H1 (cell line): Measurements from ENCODE around the gene TIMM21. TPM values are rescaled to one million over a fixed set of nuclear protein-coding genes. Genes with fewer than 3 reads are reported as not detected.

ENCODE experiments used
- CHD7 ChIP-seq: fragments of 300-600 bp; sonication (generic); IDR thresholded peaks from 2 replicates; pipeline ENCODE4 v1.7.1; 2012; ENCODE audit warnings: low read length, moderate library complexity, mild to moderate bottlenecking, inconsistent platforms; ENCODE audit not compliant: insufficient replicate concordance
- EZH2 ChIP-seq: fragments of 200-600 bp; sonication (generic); IDR thresholded peaks from 2 replicates; pipeline ENCODE4 v1.7.1; 2012; ENCODE audit warnings: low read depth, mild to moderate bottlenecking, moderate library complexity, low read length, inconsistent platforms; ENCODE audit not compliant: severe bottlenecking
- POLR2AphosphoS5 ChIP-seq: IDR thresholded peaks from 2 replicates; pipeline ENCODE4 v1.6.1; 2011; ENCODE audit warnings: low read depth, low read length
- RBBP5 ChIP-seq: IDR thresholded peaks from 2 replicates; pipeline ENCODE4 v1.7.1; 2012; ENCODE audit warnings: low read depth, mild to moderate bottlenecking, inconsistent platforms, low read length, moderate library complexity, borderline replicate concordance
- RFX5 ChIP-seq: IDR thresholded peaks from 2 replicates; pipeline ENCODE4 v1.6.1; 2011; ENCODE audit warnings: low read depth, low read length, improper control_type of control experiment, borderline replicate concordance
- SP2 ChIP-seq: IDR thresholded peaks from 2 replicates; pipeline ENCODE4 v1.6.1; 2012; ENCODE audit warnings: mild to moderate bottlenecking, low read length, inconsistent platforms
- TBP ChIP-seq: IDR thresholded peaks from 2 replicates; pipeline ENCODE4 v1.6.1; 2011; ENCODE audit warnings: low read depth, low read length, improper control_type of control experiment
- TEAD4 ChIP-seq: IDR thresholded peaks from 2 replicates; pipeline ENCODE4 v1.6.1; 2012; ENCODE audit warnings: low read depth, low read length, inconsistent platforms, mixed read lengths
- polyA plus RNA-seq, 7 experiments: library from polyadenylated mRNA; depleted of rRNA in 3 of 7; stranded (reverse) in 5 of 7; unstranded in 2 of 7; fragments of >200 nt in 5 of 7; fragments of 200-250 nt in 2 of 7; gene quantifications; 1 replicate in 5 of 7; 2 replicates in 1 of 7; 4 replicates in 1 of 7; pipeline versions ENCODE4 v1.2.1 to v1.2.3, GENCODE V29; 2011 to 2013; ENCODE audit warnings: missing spikeins in 2 of 7, mixed read lengths in 2 of 7
- total RNA-seq: library from RNA; stranded (reverse); fragmentation: NEBNext Ultra II Directional; extraction: Animal tissue kit (Norgen Biotek cat#: 25700); gene quantifications from 2 replicates; pipeline ENCODE4 v1.2.1, GENCODE V29; 2021

Gene TIMM21
- total and polyA plus RNA-seq, 2 of the 8 experiments (the other 6 are each of a cell fraction or from before 2014, with no cell fraction given) = 27.9 to 43.8 TPM

- no peak for TF ChIP-seq CHD7
- TF ChIP-seq EZH2 = no peak
- TF ChIP-seq TBP = no peak
- TF ChIP-seq RBBP5 = no peak
- no peak for TF ChIP-seq RFX5
- no peak for TF ChIP-seq POLR2AphosphoS5
- no peak for TF ChIP-seq SP2
- no peak for TF ChIP-seq TEAD4
Observed at GRCh38 chr18:74110149-74110548, 38.2 kb upstream of the TIMM21 start (continued).
